Progenitor cell of endocrine pancreas (in vitro differentiated cells): Measurements from ENCODE around the gene FLNC. TPM values are rescaled to one million over a fixed set of nuclear protein-coding genes. Genes with fewer than 3 reads are reported as not detected.

Source experiments
- DNase-seq: peaks from one replicate; pipeline ENCODE4 v3.0.0; 2021; ENCODE audit warnings: low spot score; ENCODE audit not compliant: unreplicated experiment
- H3K27ac Mint-ChIP-seq: 2 replicates; pipeline ENCODE4 v1.8.0; 2021; ENCODE audit warnings: mild to moderate bottlenecking, moderate library complexity, mixed read lengths
- H3K27me3 Mint-ChIP-seq: 2 replicates; pipeline ENCODE4 v1.8.0; 2021; ENCODE audit warnings: mixed read lengths
- H3K36me3 Mint-ChIP-seq: 2 replicates; pipeline ENCODE4 v1.8.0; 2022; ENCODE audit warnings: mixed read lengths; ENCODE audit not compliant: insufficient read depth
- H3K4me1 Mint-ChIP-seq: 2 replicates; pipeline ENCODE4 v1.8.0; 2021; ENCODE audit warnings: low read depth, mixed read lengths
- H3K4me3 Mint-ChIP-seq: 2 replicates; pipeline ENCODE4 v1.8.0; 2021; ENCODE audit warnings: low read depth, mild to moderate bottlenecking, moderate library complexity, mixed read lengths
- H3K9me3 Mint-ChIP-seq: 2 replicates; pipeline ENCODE4 v1.8.0; 2021; ENCODE audit warnings: low read depth, mixed read lengths
- CTCF ChIP-seq: fragments of 200-600 bp; sonication (generic); IDR thresholded peaks from one replicate; pipeline ENCODE4 v1.5.0; 2021; ENCODE audit warnings: antibody characterized with exemption, mild to moderate bottlenecking; ENCODE audit not compliant: unreplicated experiment
- total RNA-seq: library from RNA; stranded (reverse); gene quantifications from 2 replicates; pipeline ENCODE4 v1.2.1, GENCODE V29; 2021

Gene FLNC
- total RNA-seq, 1 donor from 2014 or later: 6.9 TPM

GRCh38 chr7:128785738-128786137 is 44.5 kb upstream of the FLNC start:
- no peaks in the 10 kb centered on the region for H3K9me3 Mint-ChIP-seq
- H3K4me3 Mint-ChIP-seq: no peak overlapping the region
- H3K27ac Mint-ChIP-seq: no peak overlapping the region
- TF ChIP-seq CTCF: no peak
- H3K27me3 Mint-ChIP-seq: peaks cover 43% of the 10 kb centered on the region
- H3K36me3 Mint-ChIP-seq: no peaks in the 10 kb centered on the region
- H3K4me1 Mint-ChIP-seq: peaks cover 5% of the 10 kb centered on the region
- DNase-seq: no peak

DNA sequence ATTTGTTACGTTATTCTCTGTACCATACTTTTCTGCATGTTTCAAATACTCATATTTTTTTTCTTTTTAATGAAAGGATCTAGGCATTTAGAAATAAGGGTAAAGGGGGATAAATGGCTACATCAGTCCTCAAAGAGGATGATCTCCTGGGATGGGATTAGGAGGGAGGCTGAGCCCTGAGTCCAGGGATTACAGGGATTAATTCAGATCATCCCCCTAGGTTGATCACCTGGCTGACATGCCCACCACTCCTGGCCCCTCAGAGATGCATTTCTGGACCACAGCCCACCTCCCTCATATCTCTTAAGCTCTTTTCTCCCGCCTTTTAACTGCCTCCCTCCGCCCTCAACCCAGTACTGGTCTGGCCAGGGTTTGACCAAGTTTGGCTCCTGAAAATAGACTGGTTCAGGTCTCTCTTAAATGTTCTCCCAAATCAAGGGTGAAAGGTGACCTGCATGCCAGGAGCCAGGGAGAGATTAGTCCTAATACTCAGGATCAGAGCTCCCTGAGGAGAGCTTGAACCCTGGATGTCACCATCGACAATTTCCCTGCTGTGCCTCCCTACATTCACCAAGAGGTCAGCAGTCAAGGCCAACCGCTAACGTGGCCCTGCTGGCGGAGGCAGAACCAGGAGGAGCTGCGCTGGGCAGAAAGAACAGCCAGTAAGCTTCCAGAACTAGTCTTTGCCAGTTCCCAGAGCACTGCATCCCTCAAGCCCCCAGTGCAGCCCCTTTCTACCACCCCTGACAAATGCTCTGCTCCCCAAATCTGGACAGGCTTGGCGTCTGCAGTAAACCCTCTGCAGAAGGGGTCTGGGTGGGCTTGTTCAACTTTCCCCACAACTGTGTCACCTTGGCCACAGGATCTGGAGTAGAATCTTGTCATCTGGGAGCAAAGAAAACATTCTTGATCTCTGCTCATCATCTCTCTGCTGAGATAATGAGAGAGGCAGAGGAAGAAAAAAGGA is 41.5 kb upstream of the FLNC start:
- no peak for DNase-seq
- Mint-ChIP-seq H3K27ac (no peak overlapping the region), H3K9me3 (no peaks in the 10 kb centered on the region), H3K27me3 (peaks cover 28% of the 10 kb centered on the region), H3K36me3 (no peaks in the 10 kb centered on the region), H3K4me3 (peak overlapping the region; percentile 77), H3K4me1 (peaks cover 4% of the 10 kb centered on the region)
- TF ChIP-seq CTCF: no peak

DNA sequence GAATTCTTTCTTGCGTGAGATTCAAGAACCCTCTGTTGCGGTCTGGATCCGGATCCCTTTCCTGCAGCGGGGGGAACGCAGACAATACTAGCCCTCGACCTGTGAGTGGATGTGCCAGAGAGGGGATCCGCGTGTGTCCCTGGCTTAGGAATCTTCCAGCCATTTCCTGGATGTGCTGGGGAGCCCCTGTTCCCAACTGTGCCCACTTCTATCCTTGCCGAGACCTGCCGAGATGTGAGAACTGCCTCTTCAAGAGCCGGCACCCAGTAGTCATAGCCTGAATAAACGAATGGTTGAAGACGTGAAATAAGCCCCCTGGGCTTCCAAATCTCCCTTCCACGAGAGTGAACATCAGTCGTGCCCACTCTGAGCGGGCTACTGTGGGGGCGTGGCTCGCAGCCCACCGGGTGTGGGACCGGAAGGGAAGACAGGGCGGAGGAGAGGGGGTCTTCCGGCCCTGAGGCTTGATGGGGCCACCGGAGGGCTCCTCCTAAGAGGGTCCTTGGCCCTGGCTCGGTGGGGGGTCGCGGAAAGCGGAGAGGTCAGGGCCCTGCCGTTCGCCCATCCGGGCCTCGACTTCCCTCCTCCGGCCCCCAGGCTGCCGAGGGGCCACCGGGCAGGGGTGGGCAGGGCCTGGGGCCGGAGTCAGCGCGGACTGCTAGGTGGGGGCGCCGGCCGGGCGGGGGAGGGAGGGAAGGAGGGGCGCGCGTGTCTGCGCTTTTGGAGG is 39.7 kb upstream of the FLNC start:
- no peak for DNase-seq
- peaks cover 26% of the 10 kb centered on the region for H3K27me3 Mint-ChIP-seq
- no peaks in the 10 kb centered on the region for H3K9me3 Mint-ChIP-seq
- peak overlapping the region; percentile 53 for H3K27ac Mint-ChIP-seq
- H3K4me1 Mint-ChIP-seq: peaks cover 4% of the 10 kb centered on the region
- peak overlapping the region; percentile 77 for H3K4me3 Mint-ChIP-seq
- TF ChIP-seq CTCF: no peak
- peaks cover 5% of the 10 kb centered on the region for H3K36me3 Mint-ChIP-seq

- peak; percentile 57 for DNase-seq
- Mint-ChIP-seq H3K4me3 (peak within 1 kb of the TSS; percentile 89), H3K27me3 (peaks cover 23% of the 10 kb centered on the region), H3K9me3 (no peaks in the 10 kb centered on the region), H3K36me3 (peaks cover 7% of the 10 kb centered on the region), H3K27ac (peak within 1 kb of the TSS; percentile 51), H3K4me1 (peaks cover 4% of the 10 kb centered on the region)
- TF ChIP-seq CTCF: no peak
These were observed 38.9 kb upstream of the FLNC start, which contains the start of gene CCDC136 for GRCh38 chr7:128791121-128791971. TSS of gene CCDC136 (plus strand) at chr7:128791968. CDS start at chr7:128792412, 444 bp downstream.
